ENCODE measurements around the gene PRAME. TPM values are rescaled to one million over a fixed set of nuclear protein-coding genes. Genes with fewer than 3 reads are reported as not detected.
"Not testable (repeated sequence)": the region's sequence is repeated elsewhere in the genome, so short reads cannot be mapped to it uniquely, and the experiment has no call there.

Gene PRAME
- total RNA-seq, 4 donors from 2014 or later, result not detected

- no peaks in the 10 kb centered on the region for H3K4me1 ChIP-seq
- H3K9me3 ChIP-seq, result no peaks in the 10 kb centered on the region
- no peak overlapping the region for H3K4me3 ChIP-seq
- H3K27me3 ChIP-seq, result peaks cover 63% of the 10 kb centered on the region
- TF ChIP-seq POLR2A (IDR thresholded peaks at IDR 0.05), result no peak
- no peak for TF ChIP-seq CTCF (IDR thresholded peaks at IDR 0.05)
- no peak for TF ChIP-seq POLR2AphosphoS5 (IDR thresholded peaks at IDR 0.05)
- no peak for TF ChIP-seq EP300 (IDR thresholded peaks at IDR 0.05)
- WGBS, 2 donors (ENCODE audit: low coverage in 1 of 2), result 65 to 83% methylated on average over 4 to 5 of the region's 5 CpGs
- ATAC-seq, result no peak
- no peaks in the 10 kb centered on the region for H3K36me3 ChIP-seq
- no peak overlapping the region for H3K27ac ChIP-seq
Observed at GRCh38 chr22:22519591-22519990, 39.5 kb downstream of the PRAME start.

GRCh38 chr22:22516992-22517391 lies 42.1 kb downstream of the PRAME start:
- WGBS, 2 donors (ENCODE audit: low coverage in 1 of 2), result 64 to 81% methylated on average over 3 to 4 of the region's 4 CpGs
- no peaks in the 10 kb centered on the region for H3K36me3 ChIP-seq
- no peak overlapping the region for H3K27ac ChIP-seq
- no peaks in the 10 kb centered on the region for H3K4me1 ChIP-seq
- peaks cover 70% of the 10 kb centered on the region for H3K27me3 ChIP-seq
- no peak for ATAC-seq
- no peaks in the 10 kb centered on the region for H3K9me3 ChIP-seq
- no peak for TF ChIP-seq EP300 (IDR thresholded peaks at IDR 0.05)
- no peak overlapping the region for H3K4me3 ChIP-seq

- peaks cover 65% of the 10 kb centered on the region for H3K27me3 ChIP-seq
- no peak for TF ChIP-seq CTCF (IDR thresholded peaks at IDR 0.05)
- TF ChIP-seq POLR2AphosphoS5 (IDR thresholded peaks at IDR 0.05), result no peak
- TF ChIP-seq EP300 (IDR thresholded peaks at IDR 0.05), result no peak
- TF ChIP-seq POLR2A (IDR thresholded peaks at IDR 0.05), result no peak
- no peak overlapping the region for H3K27ac ChIP-seq
- no peak overlapping the region for H3K4me3 ChIP-seq
- H3K9me3 ChIP-seq, result peaks cover 0 to 3% (median 0%) of the 10 kb centered on the region in 3 donors
- H3K36me3 ChIP-seq, result no peaks in the 10 kb centered on the region
- no peaks in the 10 kb centered on the region for H3K4me1 ChIP-seq
- ATAC-seq, result no peak
Observed at GRCh38 chr22:22515890-22516289, 43.2 kb downstream of the PRAME start.

GRCh38 chr22:22514431-22514830 lies 44.6 kb downstream of the PRAME start:
- not testable (repeated sequence) for H3K4me3 ChIP-seq, H3K36me3 ChIP-seq, H3K27ac ChIP-seq, H3K4me1 ChIP-seq, ATAC-seq
- Histone ChIP-seq H3K9me3 (peaks cover 0 to 18% (median 2%) of the 10 kb centered on the region in 3 donors), H3K27me3 (peaks cover 55% of the 10 kb centered on the region)
- WGBS, 2 donors (ENCODE audit: low coverage in 1 of 2), result 45 to 59% methylated on average over 4 to 8 of the region's 8 CpGs

GRCh38 chr22:22513619-22514018 lies 45.4 kb downstream of the PRAME start:
- H3K9me3 ChIP-seq, result peaks cover 0 to 26% (median 2%) of the 10 kb centered on the region in 3 donors
- no peak overlapping the region for H3K27ac ChIP-seq
- TF ChIP-seq POLR2AphosphoS5 (IDR thresholded peaks at IDR 0.05) (no peak), EP300 (IDR thresholded peaks at IDR 0.05) (no peak)
- no peak overlapping the region for H3K4me3 ChIP-seq
- peaks cover 0 to under 1% (median 0%) of the 10 kb centered on the region in 3 donors for H3K4me1 ChIP-seq
- no peaks in the 10 kb centered on the region for H3K36me3 ChIP-seq
- peaks cover 52% of the 10 kb centered on the region for H3K27me3 ChIP-seq
- no peak for ATAC-seq
- 80% methylated on average over 1 of the region's 2 CpGs; no CpG with 5 or more reads in 1 of the 2 donors for WGBS, 2 donors (ENCODE audit: low coverage in 1 of 2)

GRCh38 chr22:22512951-22513350 lies 46.1 kb downstream of the PRAME start:
- Histone ChIP-seq H3K36me3 (no peaks in the 10 kb centered on the region), H3K4me3 (no peak overlapping the region), H3K9me3 (peaks cover 0 to 31% (median 2%) of the 10 kb centered on the region in 3 donors), H3K27ac (no peak overlapping the region), H3K4me1 (peaks cover 0 to 8% (median 0%) of the 10 kb centered on the region in 3 donors), H3K27me3 (peaks cover 53% of the 10 kb centered on the region)
- ATAC-seq, result no peak
- no peak for TF ChIP-seq EP300 (IDR thresholded peaks at IDR 0.05)
- no peak for TF ChIP-seq POLR2A (IDR thresholded peaks at IDR 0.05)
- WGBS, 2 donors (ENCODE audit: low coverage in 1 of 2), result 59 to 61% methylated on average over 5 of the region's 5 CpGs

- H3K27ac ChIP-seq, H3K4me3 ChIP-seq, ATAC-seq, H3K36me3 ChIP-seq: not testable (repeated sequence)
- peaks cover 0 to 11% (median 0%) of the 10 kb centered on the region in 3 donors for H3K4me1 ChIP-seq
- peaks cover 0 to 31% (median 2%) of the 10 kb centered on the region in 3 donors for H3K9me3 ChIP-seq
- WGBS, 2 donors (ENCODE audit: low coverage in 1 of 2), result 93 to 96% methylated on average over 3 to 7 of the region's 7 CpGs
- peaks cover 48% of the 10 kb centered on the region for H3K27me3 ChIP-seq
Observed at GRCh38 chr22:22510833-22511232, 48.2 kb downstream of the PRAME start.

GRCh38 chr22:22509912-22510311 lies 49.2 kb downstream of the PRAME start:
- not testable (repeated sequence) for ATAC-seq, H3K36me3 ChIP-seq, H3K4me3 ChIP-seq, H3K27ac ChIP-seq
- Histone ChIP-seq H3K9me3 (peaks cover 0 to 31% (median 2%) of the 10 kb centered on the region in 3 donors), H3K4me1 (peaks cover 0 to 11% (median 0%) of the 10 kb centered on the region in 3 donors), H3K27me3 (peaks cover 42% of the 10 kb centered on the region)
- WGBS, 2 donors (ENCODE audit: low coverage in 1 of 2), result 91 to 100% methylated on average over 4 to 6 of the region's 6 CpGs

Measured in gastroesophageal sphincter (tissue), 4 donors.